WERI-Rb-1 (cell line): ENCODE results near the gene PRTFDC1.
A peak's percentile ranks its signal among the peaks of the same experiment; 100 is the strongest.
"Not testable (repeated sequence)": the region's sequence is repeated elsewhere in the genome, so short reads cannot be mapped to it uniquely, and the experiment has no call there.

ENCODE experiments used
- DNase-seq: peaks from one replicate; pipeline ENCODE4 v3.0.0-alpha.2; 2020
- H3K27ac ChIP-seq: fragments of 250-450 bp; sonication (Bioruptor Pico); 2 replicates; pipeline ENCODE4 v1.5.1; 2020; ENCODE audit warnings: mild to moderate bottlenecking, moderate library complexity
- H3K27me3 ChIP-seq: fragments of 250-450 bp; sonication (Bioruptor Pico); 2 replicates; pipeline ENCODE4 v1.5.1; 2021; ENCODE audit warnings: mild to moderate bottlenecking, low read depth, moderate library complexity; ENCODE audit not compliant: insufficient read depth, severe bottlenecking
- H3K36me3 ChIP-seq: fragments of 250-450 bp; sonication (Bioruptor Pico); 2 replicates; pipeline ENCODE4 v1.5.1; 2020; ENCODE audit warnings: mild to moderate bottlenecking, moderate library complexity
- H3K4me3 ChIP-seq: 2 replicates; pipeline ENCODE4 v1.5.1; 2011; ENCODE audit warnings: low read depth, mild to moderate bottlenecking, control low read depth, low read length
- H3K9me3 ChIP-seq: fragments of 250-450 bp; sonication (Bioruptor Pico); 2 replicates; pipeline ENCODE4 v1.5.1; 2021; ENCODE audit warnings: mild to moderate bottlenecking, moderate library complexity; ENCODE audit not compliant: severe bottlenecking
- CTCF ChIP-seq: IDR thresholded peaks from 2 replicates; pipeline ENCODE4 v1.5.1; 2011; ENCODE audit warnings: low read depth, mild to moderate bottlenecking, control low read depth, inconsistent platforms, low read length

Gene PRTFDC1

GRCh38 chr10:24958091-24958720 lies 5.8 kb upstream of the PRTFDC1 start:
- Histone ChIP-seq H3K27me3 (no peaks in the 10 kb centered on the region), H3K36me3 (no peaks in the 10 kb centered on the region), H3K4me3 (no peak overlapping the region), H3K9me3 (no peaks in the 10 kb centered on the region), H3K27ac (no peak overlapping the region)
- no peak for DNase-seq
- no peak for TF ChIP-seq CTCF

GRCh38 chr10:24957624-24958051 lies 5.2 kb upstream of the PRTFDC1 start:
- DNase-seq, H3K4me3 ChIP-seq, H3K36me3 ChIP-seq, H3K9me3 ChIP-seq, H3K27me3 ChIP-seq, H3K27ac ChIP-seq: not testable (repeated sequence)

- H3K9me3 ChIP-seq = no peaks in the 10 kb centered on the region
- no peak for TF ChIP-seq CTCF
- peak overlapping the region; percentile 50 for H3K4me3 ChIP-seq
- H3K36me3 ChIP-seq = no peaks in the 10 kb centered on the region
- H3K27me3 ChIP-seq = no peaks in the 10 kb centered on the region
- peak overlapping the region; percentile 90 for H3K27ac ChIP-seq
- no peak for DNase-seq
Observed at GRCh38 chr10:24953675-24954074, 1.3 kb upstream of the PRTFDC1 start.

- Histone ChIP-seq H3K27me3 (no peaks in the 10 kb centered on the region), H3K4me3 (peak overlapping the region; percentile 50), H3K36me3 (no peaks in the 10 kb centered on the region), H3K9me3 (no peaks in the 10 kb centered on the region), H3K27ac (peak overlapping the region; percentile 90)
- peak; percentile 34; the same call in 1 of the 2 replicates for TF ChIP-seq CTCF
- DNase-seq = peak; percentile 47
Observed at GRCh38 chr10:24952707-24953645, 570 bp upstream of the PRTFDC1 start.

GRCh38 chr10:24951201-24952142 lies 934 bp downstream of the PRTFDC1 start:
- DNase-seq = peak; percentile 23
- TF ChIP-seq CTCF = no peak
- H3K27ac ChIP-seq = peak overlapping the region; percentile 90
- H3K36me3 ChIP-seq = no peaks in the 10 kb centered on the region
- H3K27me3 ChIP-seq = no peaks in the 10 kb centered on the region
- H3K4me3 ChIP-seq = peak overlapping the region; percentile 50
- H3K9me3 ChIP-seq = no peaks in the 10 kb centered on the region

- Histone ChIP-seq H3K27me3 (no peaks in the 10 kb centered on the region), H3K9me3 (no peaks in the 10 kb centered on the region), H3K4me3 (no peak overlapping the region), H3K27ac (no peak overlapping the region), H3K36me3 (no peaks in the 10 kb centered on the region)
- no peak for DNase-seq
- no peak for TF ChIP-seq CTCF
Observed at GRCh38 chr10:24950439-24950838, 2.0 kb downstream of the PRTFDC1 start.
